Peyer's patch (tissue), 4 donors: ENCODE measurements around the gene DPEP2NB. TPM values are rescaled to one million over a fixed set of nuclear protein-coding genes. Genes with fewer than 3 reads are reported as not detected.
A peak's percentile ranks its signal among the peaks of the same experiment; 100 is the strongest.

Experiments used
- DNase-seq, 3 donors: peaks; one replicate each; pipeline ENCODE4 v3.0.0-alpha.2; 2017 to 2019
- H3K27ac ChIP-seq, 4 donors: fragments of 200-600 bp; sonication (generic); one replicate each; pipeline ENCODE4 v1.5.1; 2016 to 2019
- H3K27me3 ChIP-seq, 2 donors: fragments of 200-600 bp; sonication (generic); one replicate each; pipeline ENCODE4 v1.5.1; 2019
- H3K36me3 ChIP-seq, 3 donors: fragments of 200-600 bp; sonication (generic); one replicate each; pipeline ENCODE4 v1.5.1; 2016 to 2019
- H3K4me1 ChIP-seq, 4 donors: fragments of 200-600 bp; sonication (generic); one replicate each; pipeline ENCODE4 v1.5.1; 2016 to 2019
- H3K4me3 ChIP-seq, 4 donors: fragments of 200-600 bp; sonication (generic); 1 replicate in 3 of 4; 2 replicates in 1 of 4; pipeline ENCODE4 v1.5.1; 2016 to 2019; ENCODE audit warnings: mild to moderate bottlenecking in 1 of 4
- H3K9me3 ChIP-seq, 4 donors: fragments of 200-600 bp; sonication (generic); one replicate each; pipeline ENCODE4 v1.5.1; 2016 to 2019; ENCODE audit warnings: mild to moderate bottlenecking in 1 of 4
- CTCF ChIP-seq, 6 experiments: fragments of 450-650 bp in 4 of 6; fragments of 200-600 bp in 2 of 6; sonication (generic) in 1 of 6; IDR thresholded peaks; one replicate each; pipeline ENCODE4 v1.5.1; 2017 to 2019; ENCODE audit warnings: antibody characterized with exemption in 6 of 6, mild to moderate bottlenecking in 3 of 6, moderate library complexity in 1 of 6
- POLR2A ChIP-seq, 2 donors: fragments of 450-650 bp; IDR thresholded peaks; one replicate each; pipeline ENCODE4 v1.5.1; 2017; ENCODE audit warnings: antibody characterized with exemption in 2 of 2, mild to moderate bottlenecking in 2 of 2, moderate library complexity in 2 of 2
- total RNA-seq, 4 donors: library from RNA; depleted of rRNA; stranded (reverse); fragments of >200 nt; gene quantifications; one replicate each; pipeline ENCODE4 v1.1.0, GENCODE V29; 2016

The DPEP2NB gene
- total RNA-seq, 4 donors from 2014 or later = not detected

- Histone ChIP-seq H3K36me3 (peaks cover 0 to 25% (median 0%) of the 10 kb centered on the region in 3 donors), H3K4me3 (no peak overlapping the region), H3K27me3 (no peaks in the 10 kb centered on the region), H3K9me3 (no peaks in the 10 kb centered on the region), H3K27ac (no peak overlapping the region), H3K4me1 (no peaks in the 10 kb centered on the region)
- TF ChIP-seq POLR2A (IDR thresholded peaks at IDR 0.05) (no peak), CTCF (IDR thresholded peaks at IDR 0.05) (no peak)
- no peak for DNase-seq
These were observed 39.7 kb upstream of the DPEP2NB start for GRCh38 chr16:68055395-68055794.

GRCh38 chr16:68049449-68049848 is 33.7 kb upstream of the DPEP2NB start:
- H3K4me3 ChIP-seq = no peak overlapping the region
- H3K27me3 ChIP-seq = no peaks in the 10 kb centered on the region
- H3K27ac ChIP-seq = no peak overlapping the region
- H3K4me1 ChIP-seq = no peaks in the 10 kb centered on the region
- peaks cover 0 to 21% (median 0%) of the 10 kb centered on the region in 3 donors for H3K36me3 ChIP-seq
- no peak for DNase-seq
- H3K9me3 ChIP-seq = no peaks in the 10 kb centered on the region
- no peak for TF ChIP-seq POLR2A (IDR thresholded peaks at IDR 0.05)
- TF ChIP-seq CTCF (IDR thresholded peaks at IDR 0.05) = no peak

GRCh38 chr16:68047987-68048386 is 32.3 kb upstream of the DPEP2NB start:
- DNase-seq = no peak
- TF ChIP-seq CTCF (IDR thresholded peaks at IDR 0.05) (no peak), POLR2A (IDR thresholded peaks at IDR 0.05) (no peak)
- H3K4me3 ChIP-seq = no peak overlapping the region
- peaks cover 0 to 12% (median 0%) of the 10 kb centered on the region in 3 donors for H3K36me3 ChIP-seq
- no peaks in the 10 kb centered on the region for H3K4me1 ChIP-seq
- H3K9me3 ChIP-seq = no peaks in the 10 kb centered on the region
- H3K27ac ChIP-seq = no peak overlapping the region
- no peaks in the 10 kb centered on the region for H3K27me3 ChIP-seq

- Histone ChIP-seq H3K27me3 (no peaks in the 10 kb centered on the region), H3K36me3 (peaks cover 0 to 11% (median 0%) of the 10 kb centered on the region in 3 donors), H3K4me3 (no peak overlapping the region), H3K27ac (no peak overlapping the region), H3K9me3 (no peaks in the 10 kb centered on the region), H3K4me1 (no peaks in the 10 kb centered on the region)
- no peak for TF ChIP-seq CTCF (IDR thresholded peaks at IDR 0.05)
- no peak for TF ChIP-seq POLR2A (IDR thresholded peaks at IDR 0.05)
- DNase-seq = peak in 1 of 3 donors; percentile 0
These were observed 30.4 kb upstream of the DPEP2NB start for GRCh38 chr16:68046106-68046505.

- Histone ChIP-seq H3K4me1 (peaks cover 0 to 8% (median 0%) of the 10 kb centered on the region in 4 donors), H3K9me3 (no peaks in the 10 kb centered on the region), H3K27ac (no peak overlapping the region), H3K27me3 (no peaks in the 10 kb centered on the region), H3K36me3 (no peaks in the 10 kb centered on the region), H3K4me3 (no peak overlapping the region)
- no peak for DNase-seq
- no peak for TF ChIP-seq POLR2A (IDR thresholded peaks at IDR 0.05)
- TF ChIP-seq CTCF (IDR thresholded peaks at IDR 0.05) = no peak
These were observed 26.1 kb upstream of the DPEP2NB start for GRCh38 chr16:68041783-68042182.
